HG03457 (cell line): ENCODE results near the gene CENPX.
"Not testable (repeated sequence)": the region's sequence is repeated elsewhere in the genome, so short reads cannot be mapped to it uniquely, and the experiment has no call there.

Experiments used
- ATAC-seq: cut with Tn5 transposase; IDR thresholded peaks from one replicate; pipeline ENCODE4 v1.9.1; 2021; ENCODE audit warnings: moderate number of reproducible peaks; ENCODE audit not compliant: unreplicated experiment

CENPX gene

DNA sequence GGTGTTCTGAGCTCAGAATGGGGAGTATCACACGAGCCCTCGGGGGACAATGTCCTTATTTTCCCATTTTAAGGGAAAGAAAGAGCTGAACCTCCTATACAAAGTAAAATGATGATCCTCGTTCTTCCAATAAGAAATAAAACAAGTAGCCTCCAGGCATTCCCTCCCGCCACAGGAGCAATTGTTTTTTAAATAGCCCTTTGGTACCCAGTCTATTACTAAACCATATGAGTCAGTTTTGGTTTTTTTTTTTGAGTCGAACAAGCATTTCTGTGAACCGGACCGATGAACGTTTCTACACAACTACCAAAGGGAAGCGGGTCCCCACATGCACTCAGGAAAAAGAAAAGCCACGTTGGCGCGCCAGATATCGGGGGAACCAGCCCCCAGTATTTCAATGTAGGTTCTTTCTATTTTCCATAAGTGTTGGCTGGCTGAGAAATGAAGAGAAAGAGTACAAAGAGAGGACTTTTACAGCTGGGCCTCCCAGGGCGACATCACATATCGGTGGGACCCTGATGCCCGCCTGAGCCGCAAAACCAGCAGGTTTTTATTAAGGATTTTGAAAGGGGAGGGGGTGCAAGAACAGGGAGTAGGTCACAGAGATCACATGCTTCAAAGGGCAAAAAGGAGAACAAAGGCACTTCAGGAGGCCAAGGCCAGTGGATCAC lies 18.6 kb upstream of the CENPX start:
- no peak for ATAC-seq

DNA sequence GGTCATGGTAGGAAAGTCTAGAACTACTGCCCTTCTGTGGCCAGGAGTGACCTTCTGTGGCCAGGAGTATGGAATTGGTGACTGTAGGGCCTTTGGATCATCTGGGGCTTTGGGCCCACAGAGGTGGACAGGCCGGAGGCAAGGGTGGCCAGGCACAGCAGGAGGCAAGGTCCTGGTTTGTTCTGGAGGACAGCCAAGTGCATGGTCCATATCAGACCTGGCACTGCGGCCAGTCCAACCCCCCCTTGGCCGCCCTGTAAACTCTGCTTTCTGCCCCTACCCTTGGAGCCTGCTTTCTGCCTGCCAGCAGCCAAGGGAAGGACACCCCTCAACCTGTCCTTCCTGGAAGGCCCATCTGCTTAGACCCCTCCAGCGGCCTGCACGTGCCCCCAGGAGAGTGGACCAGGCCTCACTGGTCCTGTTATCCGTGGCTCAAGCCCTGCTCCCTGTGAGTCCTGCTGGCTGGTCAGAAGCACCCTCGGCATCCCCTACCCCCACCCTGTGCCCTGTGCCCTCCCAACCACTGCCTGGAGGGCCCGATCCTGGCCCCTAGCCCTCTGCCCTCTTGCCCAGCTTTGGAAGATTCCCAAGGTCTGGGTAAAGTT lies 17.1 kb upstream of the CENPX start:
- no peak for ATAC-seq

DNA sequence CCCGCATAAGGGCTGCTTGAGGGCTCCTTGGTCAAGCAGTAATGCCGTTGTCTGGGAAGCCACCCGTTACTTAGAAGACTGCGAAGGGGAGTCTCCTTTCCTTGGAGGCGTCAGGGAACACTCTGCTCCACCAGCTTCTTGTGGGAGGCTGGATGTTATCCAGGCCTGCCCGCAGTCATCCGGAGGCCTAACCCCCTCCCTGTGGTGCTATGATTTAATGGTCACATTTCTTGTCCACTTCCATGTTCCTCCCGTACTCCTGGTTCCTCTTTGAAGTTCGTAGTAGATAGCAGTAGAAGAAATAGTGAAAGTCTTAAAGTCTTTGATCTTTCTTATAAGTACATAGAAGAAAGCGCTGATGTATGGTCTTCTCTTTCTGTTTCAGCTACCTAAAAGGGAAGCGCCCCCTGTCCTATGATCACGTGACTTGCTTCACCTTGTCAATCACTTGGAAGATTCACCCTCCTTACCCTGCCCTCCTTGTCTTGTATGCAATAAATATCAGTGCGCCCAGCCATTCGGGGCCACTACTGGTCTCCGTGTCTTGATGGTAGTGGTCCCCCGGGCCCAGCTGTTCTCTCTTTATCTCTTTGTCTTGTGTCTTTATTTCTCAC lies 16.2 kb upstream of the CENPX start:
- not testable (repeated sequence) for ATAC-seq

DNA sequence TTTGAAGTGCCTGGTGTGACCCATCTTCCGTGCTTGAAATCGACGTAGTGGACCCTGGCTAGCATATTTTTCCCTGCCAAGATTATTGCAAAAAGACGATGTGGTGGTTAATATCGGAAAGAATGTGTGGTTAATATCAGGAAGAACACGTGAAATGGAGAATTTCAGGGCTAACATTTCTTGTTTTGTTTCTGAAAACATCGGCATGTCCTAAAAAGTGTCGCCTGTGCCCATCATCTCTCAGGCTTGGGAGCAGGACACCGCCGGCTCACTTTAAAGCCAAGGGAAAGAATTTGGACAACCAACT lies 15.2 kb upstream of the CENPX start:
- no peak for ATAC-seq

DNA sequence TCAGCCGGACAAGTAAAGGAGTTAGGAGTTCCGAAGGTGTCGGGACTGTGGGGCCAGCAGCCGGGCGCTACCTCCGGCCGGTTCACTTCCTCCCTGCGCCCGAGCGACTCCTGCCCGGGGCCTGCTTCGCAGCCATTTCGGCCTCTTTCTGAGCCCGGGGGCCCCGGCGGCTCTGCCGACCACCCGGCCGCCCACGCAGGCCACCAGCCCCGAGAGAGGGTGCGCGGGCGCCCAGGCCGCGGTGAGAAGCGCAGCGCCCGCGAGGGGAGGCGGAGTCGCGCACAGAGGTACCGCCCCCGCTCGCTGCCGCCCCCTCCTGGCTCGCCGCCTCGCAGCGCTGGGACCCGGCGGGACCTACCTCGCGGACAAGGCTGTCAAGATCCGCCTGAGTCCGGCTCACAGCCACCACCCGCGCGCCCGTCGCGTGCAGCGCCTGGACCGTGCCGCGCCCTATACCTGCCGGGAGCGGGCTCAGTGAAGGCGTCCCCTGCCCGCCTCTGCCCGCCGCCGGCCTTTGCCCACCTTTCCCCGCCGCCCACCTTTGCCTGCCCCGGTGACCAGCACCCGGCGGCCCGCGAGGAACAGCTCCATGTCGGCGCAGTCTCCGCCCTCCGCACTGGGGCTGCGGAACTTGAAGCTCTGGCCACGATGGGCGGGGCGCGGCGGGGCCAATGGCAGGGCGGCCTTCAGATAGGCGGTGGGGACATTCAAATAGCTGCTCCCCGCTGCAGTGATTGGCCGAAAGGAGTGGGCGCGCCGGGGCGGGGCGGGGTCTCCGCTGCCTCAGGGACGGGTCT lies 14.6 kb upstream of the CENPX start, which contains the start of gene DCXR:
Gene DCXR (minus strand): TSS at position 606 of the 797 bp plus-strand sequence. CDS start 15 bp downstream, at position 591.
- ATAC-seq, result peak; percentile 68

DNA sequence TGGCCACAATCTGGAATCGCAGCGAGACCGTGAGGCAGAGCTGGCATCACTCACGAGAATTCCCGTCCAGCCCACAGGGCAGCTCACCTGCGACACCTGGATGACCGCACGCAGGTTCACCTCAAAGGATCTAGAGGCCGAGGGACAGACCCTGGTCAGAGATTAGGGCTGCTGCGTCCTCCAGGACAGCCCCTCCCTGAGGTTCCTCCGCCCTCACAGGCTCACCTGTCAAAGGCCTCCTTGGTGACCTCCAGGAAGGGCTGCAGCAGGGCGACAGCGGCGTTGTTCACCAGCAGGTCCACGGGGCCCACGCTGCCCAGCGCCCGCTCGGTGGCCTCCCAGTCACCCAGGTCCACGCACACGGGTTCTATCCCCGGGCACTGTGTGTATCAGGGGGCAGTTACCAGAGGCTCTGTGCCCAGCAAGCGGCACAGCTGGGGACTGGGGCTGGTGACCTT lies 14.0 kb upstream of the CENPX start:
- no peak for ATAC-seq

DNA sequence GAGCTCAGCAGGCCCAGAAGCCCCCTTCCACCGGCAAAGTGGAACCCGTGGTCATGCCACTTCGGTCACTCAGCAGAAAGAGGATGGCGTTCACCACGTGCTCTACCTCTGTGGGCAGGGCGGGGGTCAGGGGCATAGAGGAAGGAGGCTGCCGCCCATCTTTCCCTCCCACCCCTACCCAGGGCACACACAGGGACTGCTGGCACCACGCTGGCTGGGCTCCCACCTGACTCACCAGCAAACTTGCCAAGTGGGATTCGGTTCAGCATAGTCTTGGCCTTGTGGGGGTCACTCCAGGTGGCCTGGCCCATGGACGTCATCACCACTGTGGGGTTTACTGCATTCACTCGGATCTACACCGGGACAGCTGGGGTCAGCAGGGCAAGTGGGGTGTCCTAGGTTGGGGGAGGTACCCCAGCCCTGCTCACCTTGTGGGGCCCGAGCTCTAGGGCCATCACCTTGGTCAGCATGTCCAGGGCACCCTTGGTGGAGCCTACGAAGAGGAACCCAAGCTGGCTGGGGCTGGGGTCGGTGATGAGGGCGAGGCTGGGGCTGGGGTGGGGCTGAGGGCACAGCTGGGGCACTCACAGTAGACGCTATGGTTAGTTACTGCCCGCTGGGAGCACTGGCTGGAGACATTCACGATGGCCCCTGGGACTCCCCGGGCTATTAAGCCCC lies 13.4 kb upstream of the CENPX start:
- no peak for ATAC-seq

DNA sequence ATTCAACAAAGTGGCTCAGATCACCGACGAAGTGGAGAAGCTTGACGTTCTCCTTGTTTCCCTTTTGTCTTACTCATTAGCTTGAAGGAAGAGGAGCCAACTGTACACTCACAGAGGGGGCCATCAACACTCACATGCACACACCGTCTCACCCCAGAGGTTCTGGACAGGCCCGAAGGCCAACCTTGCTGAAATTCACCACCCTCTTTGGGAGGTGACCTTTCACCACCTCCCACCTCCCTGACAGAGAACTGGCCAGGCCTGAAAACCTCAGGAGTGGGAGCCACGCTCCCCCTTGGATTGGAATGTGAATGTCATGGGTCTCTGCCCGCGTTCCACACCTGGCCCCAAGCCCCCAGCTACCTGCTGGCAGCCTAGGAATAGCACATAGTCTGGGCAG lies 12.8 kb upstream of the CENPX start:
- no peak for ATAC-seq

DNA sequence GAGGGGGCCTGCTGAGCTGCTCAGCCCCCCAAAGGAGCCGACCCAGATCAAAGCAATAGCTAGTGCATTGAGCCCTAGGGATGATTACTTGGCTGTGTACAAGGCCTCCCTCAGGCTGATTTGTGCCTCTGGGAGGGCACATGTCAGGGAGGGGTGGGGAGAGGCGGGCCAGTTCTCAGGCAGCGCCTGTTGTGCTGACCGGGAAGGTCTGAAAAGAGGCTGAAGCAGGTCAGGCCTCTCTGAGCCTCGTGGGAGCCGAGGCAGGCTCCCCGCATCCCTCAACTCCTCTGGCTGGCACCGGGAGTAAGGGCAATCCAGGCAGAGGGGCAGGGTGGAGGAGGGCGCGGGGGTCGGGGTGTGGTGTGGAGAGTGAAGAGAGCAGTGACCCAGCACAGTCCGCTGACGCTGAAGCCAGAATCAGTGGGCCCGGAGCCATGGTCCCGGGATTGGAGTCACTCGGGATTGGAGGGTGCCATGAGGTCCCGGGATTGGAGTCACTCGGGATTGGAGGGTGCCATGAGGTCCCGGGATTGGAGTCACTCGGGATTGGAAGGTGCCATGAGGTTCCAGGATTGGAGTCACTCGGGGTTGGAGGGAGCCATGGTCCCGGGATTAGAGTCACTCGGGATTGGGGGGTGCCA lies 11.8 kb upstream of the CENPX start:
- no peak for ATAC-seq

DNA sequence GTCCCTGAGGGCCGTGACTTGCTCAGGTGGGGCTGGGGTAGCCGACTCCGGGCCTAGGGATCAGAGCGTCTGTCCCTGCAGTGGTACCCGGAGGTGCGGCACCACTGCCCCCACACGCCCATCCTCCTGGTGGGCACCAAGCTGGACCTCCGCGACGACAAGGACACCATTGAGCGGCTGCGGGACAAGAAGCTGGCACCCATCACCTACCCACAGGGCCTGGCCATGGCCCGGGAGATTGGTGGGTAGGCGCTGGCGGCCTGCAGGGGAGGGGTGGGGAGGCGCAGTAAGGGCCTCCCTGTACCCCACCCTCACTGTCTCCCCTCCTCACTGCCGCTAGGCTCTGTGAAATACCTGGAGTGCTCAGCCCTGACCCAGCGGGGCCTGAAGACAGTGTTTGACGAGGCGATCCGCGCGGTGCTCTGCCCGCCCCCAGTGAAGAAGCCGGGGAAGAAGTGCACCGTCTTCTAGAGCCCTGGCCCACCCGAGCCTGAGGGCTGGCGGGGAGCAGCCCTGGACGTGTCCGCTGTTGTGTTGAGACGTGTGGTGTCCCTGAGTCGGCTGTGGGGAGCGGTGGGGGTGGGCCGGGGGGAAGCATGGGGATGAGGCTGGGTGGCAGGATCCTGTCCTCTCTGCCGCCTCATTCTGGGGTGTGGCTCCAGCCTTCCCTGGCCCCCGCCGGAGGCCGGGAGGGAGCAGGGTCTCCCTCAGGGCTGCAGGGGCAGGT lies 10.8 kb upstream of the CENPX start:
- ATAC-seq, result no peak

DNA sequence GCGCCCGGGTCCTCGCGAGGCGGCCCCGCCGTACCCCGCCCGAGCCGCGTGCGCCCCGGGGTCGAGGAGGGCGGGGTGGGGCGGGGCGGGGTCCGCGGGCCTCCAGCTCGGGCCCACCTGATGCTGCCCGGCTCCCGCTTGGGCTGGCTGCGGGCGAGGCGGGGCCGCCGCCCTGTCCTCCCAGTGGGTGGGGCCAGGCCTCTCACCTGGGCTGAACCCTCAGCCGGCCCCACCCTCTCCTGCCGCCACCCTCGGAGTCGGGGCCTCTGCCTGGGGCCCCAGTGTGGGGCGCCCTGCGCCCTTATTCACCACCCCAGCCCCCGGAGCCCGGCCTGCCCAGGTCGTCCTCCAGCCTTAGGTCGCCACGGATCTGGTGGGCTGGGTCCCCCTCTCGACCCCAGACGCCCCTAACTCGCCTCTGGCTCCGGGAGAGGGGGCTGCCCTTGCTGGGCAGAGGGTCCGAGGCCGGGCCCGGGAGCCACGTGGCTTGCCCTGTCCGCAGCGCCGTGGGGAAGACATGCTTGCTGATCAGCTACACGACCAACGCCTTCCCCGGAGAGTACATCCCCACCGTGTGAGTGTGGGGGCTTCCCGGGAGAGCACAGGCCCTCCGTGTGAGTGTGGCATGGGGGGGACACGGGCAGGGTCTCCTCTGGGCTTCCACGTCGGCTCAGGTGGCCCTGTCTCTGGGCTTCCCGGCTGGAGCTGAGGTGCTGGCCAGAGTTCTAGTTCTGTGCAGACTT lies 9.4 kb upstream of the CENPX start:
- no peak for ATAC-seq

DNA sequence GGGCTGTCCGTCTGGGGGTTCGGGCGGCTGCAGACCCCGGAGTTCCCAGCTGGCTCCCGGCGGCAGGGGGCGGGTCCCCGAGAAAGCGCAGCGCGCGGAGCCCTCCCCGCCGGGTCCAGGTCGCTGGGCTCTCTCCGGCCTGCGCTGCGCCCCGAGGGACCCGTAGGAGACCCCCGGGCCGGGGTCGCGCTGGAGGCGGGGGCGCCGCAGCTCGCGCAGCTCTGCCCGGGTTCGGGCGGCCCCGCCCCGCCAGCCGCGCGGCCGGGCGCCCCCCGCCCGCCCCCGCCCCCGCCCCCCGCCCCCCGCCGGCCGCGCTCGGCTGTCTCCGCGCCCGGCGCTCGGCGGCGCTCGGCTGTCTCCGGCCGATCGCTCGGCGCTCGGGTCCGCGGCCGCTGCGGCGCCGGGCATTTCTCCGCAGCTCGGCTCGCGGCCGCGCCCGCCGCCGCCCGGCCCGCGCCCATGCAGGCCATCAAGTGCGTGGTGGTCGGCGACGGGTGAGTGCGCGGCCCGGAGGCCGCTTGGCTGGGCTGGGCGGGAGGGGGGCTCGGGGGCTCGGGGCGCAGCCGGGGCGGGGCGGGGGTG lies 8.7 kb upstream of the CENPX start, which contains the start of gene RAC3:
Gene RAC3 (plus strand): TSS at position 376 of the 582 bp plus-strand sequence. CDS start 84 bp downstream, at position 460.
- ATAC-seq, result no peak

DNA sequence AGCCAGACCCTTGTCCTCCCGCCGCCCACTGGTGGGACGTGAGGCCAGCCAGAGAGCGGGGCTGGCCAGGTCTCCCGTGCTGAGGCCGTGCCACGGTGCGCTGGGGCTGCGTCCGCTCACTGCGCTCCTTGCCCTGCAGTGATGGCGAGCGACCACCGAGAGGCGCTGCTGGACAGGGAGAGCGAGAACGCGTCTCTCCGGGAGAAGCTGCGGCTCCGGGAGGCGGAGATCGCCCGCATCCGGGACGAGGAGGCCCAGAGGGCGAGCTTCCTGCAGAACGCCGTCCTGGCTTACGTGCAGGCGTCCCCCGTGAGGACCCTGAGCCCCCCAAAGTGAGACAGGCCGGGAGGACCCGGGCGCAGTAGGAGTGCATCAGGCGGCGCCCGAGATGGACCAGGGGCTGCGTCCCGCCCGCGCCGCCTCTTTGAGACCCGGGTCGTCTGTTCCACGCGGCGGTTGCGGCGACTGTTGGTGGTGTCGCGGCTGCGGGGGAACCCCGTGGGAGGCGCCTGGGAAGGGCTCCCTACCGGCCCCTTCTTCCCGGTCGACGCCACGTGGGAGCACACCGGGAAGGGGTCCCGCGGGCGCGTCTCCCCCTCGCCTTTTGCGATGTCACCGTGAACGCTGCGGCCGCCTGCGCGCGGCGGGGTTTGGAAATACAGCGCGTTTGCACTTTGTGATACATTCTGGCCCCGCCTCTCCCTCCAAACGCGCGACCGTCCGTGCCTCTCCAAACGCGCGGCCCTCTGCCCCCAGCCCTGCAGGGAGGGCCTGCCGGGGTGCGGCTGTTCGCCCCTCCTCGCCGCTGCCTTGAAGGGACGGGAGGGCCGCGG lies 8.0 kb upstream of the CENPX start:
- ATAC-seq, result no peak

DNA sequence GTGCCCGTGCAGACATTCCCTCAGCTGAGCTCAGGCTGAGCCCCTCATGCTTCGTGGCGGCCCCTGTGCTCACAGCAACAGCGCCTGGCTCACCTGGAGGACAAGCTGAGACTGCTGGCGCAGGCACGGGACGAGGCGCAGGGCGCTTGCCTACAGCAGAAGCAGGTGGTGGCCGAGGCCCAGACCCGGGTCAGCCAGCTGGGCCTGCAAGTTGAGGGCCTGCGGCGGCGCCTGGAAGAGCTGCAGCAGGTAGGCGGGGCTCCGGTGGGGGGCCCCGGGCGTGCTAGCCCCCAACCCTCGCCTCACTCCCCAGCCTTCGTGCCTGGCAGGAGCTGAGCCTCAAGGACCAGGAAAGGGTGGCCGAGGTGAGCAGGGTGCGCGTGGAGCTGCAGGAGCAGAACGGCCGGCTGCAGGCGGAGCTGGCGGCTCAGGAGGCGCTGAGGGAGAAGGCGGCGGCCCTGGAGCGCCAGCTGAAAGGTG lies 7.4 kb upstream of the CENPX start:
- no peak for ATAC-seq

DNA sequence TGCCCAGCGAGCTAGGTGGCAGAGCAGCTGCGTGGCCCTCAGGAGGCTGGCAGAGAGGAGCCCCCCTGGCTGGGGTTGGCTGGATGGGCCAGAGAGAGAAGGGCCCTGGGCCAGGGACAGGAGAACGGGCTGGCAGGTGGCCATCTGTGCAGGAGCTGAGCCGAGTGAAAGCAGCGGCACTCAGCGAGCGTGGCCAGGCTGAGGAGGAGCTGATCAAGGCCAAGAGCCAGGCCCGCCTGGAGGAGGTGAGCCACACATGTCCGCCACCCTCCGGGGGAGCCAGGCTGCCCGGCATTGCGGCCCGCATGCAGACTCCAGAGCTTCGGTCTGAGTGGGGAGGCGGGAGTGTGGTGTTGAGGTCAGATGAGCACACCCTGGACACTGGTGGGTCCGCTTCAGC lies 6.7 kb upstream of the CENPX start:
- no peak for ATAC-seq

DNA sequence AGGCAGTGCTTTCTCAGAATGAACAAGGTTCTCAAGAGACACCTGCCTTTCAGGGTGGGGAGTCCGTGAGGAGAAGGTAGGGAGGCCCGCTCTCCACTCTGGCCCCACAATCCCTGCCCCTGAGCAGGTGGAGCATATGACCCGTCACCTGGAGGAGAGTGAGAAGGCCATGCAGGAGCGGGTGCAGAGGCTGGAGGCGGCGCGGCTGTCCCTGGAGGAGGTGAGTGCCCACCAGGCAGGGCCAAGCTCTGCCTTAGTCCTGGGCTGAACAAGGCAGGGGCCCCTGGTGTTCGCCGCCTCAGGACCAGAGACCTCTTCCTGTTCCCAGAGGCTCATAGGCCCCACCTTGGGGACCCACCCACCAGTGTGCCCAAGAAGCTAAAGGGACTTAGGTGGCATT lies 6.3 kb upstream of the CENPX start:
- ATAC-seq, result no peak

DNA sequence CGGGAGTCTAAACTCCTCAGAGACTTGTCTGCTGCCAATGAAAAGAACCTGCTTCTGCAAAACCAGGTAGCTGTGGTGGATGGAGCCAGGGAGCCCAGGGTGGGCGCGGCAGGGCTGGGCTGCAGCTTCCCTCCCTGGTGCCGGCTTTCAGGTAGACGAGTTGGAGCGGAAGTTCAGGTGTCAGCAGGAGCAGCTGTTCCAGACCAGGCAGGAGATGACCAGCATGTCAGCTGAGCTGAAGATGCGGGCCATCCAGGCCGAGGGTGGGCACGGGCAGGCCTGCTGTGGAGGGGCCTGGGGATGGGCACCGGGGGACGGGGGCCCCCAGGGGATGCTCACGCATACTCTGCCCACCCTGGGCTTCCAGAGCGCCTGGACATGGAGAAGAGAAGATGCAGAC lies 5.6 kb upstream of the CENPX start:
- ATAC-seq, result no peak
